NOMO-1 treated with dmso at 0.1 percent for 144 hours (cell line): Measurements from ENCODE around the gene PDE8B.

Experiments used
- DNase-seq: peaks from one replicate; lab custom pipeline; 2025; ENCODE audit not compliant: unreplicated experiment; lab: John Stamatoyannopoulos, UW

PDE8B gene

GRCh38 chr5:77282337-77283027, 72.0 kb downstream of the PDE8B start:
- DNase-seq = no peak

- DNase-seq = no peak
Measured at GRCh38 chr5:77285251-77285841, 74.9 kb downstream of the PDE8B start.

DNA sequence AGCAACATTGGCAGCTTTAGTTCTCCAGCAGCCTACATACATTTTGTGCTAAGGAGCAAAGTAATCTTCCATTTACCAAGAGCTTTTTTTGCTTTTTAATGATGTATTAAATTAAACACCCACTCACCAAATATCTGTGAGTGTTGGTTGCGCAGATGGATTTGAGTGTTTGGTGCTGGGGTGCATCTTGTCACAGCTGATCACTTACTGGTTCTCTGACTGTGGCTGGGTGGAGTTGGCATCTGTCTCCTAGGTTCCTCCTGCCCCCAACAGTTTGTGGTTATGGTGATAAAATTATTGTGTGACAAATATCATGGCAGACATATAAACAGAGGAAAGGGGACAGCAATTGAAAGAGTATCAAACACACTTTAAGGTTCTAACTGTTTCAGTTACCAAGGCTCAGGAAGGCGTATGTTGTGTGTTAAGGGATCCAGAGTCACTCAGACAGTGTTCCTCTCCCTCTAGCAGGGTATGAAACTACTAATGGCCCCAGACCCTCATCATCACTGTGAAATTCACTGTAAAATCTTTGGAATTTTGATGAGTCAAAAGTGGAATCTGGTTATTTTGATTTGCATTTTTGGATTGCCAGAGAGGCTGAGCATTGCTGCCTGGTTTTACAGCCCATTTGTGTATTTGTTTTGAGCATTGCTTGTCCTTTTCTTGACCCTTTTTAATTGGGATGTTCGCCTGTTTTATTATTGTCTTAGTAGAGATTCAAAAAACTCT, 81.7 kb downstream of the PDE8B start:
- no peak for DNase-seq

- DNase-seq = peak; percentile 14
Measured at GRCh38 chr5:77294185-77294584, 83.7 kb downstream of the PDE8B start.

DNA sequence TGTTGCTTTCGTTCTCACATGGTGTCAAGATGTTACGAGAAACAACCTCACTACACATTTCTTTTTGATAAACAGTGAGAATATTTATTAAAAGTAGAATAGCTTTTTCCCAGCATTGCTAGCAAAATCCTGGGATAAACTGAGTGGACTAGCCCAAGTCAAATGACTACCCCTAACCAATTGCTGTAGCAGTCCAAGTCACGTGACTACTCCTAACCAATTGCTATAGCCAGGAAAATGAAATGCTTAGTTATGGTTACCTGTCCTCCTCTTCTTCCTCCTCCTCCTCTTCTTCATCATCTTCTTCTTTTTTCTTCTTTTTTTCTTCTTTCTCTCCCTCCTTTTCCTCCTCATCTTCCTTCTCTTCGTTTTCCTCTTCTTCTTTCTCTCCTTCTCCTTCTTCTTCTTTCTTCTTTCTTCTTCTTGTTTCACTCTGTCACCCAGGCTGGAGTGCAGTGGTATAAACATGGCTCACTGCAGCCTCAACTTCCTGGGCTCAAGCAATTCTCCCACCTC, 85.4 kb downstream of the PDE8B start:
- no peak for DNase-seq

- no peak for DNase-seq
Measured at GRCh38 chr5:77298146-77298545, 87.7 kb downstream of the PDE8B start.

DNA sequence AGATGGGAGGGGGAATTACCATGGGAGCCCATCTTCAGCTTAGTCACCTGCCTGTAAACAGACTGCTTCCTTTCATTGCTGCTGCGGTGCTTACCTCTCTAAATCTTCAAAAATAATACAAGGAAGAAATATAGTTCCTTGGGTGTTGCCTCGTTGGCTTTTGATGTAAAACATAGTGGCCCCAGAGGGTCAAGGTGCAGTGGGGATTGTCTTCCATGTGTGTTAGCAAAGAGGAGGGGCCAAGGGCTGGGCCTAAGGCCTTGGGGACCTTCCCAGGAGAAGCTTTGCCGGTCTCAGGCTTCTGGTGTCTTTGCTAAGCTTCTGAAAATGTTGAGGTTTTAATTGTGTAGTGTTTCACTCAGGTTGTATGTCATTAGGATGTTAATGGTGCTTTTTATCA, 90.0 kb downstream of the PDE8B start:
- no peak for DNase-seq

DNA sequence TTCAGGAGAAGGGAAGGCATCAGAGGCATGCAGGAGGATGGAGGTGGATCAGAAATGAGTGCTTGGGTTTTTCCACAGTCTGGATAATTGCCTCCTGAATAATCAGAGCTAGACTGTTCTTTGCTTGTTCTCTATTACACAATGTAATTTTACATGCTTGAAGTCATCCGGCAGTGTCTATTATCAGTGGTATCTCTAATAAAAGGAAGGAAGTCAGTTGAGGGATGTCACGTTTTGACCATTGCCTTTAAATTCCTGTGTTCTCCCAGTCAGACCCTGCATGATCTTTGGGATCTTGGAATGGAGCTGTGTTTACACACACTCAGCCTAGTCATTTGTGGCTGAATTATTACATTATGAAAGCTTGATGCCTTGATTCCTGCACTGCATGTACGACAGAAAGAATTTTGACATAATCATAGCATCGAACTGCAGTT, 91.0 kb downstream of the PDE8B start:
- no peak for DNase-seq

DNA sequence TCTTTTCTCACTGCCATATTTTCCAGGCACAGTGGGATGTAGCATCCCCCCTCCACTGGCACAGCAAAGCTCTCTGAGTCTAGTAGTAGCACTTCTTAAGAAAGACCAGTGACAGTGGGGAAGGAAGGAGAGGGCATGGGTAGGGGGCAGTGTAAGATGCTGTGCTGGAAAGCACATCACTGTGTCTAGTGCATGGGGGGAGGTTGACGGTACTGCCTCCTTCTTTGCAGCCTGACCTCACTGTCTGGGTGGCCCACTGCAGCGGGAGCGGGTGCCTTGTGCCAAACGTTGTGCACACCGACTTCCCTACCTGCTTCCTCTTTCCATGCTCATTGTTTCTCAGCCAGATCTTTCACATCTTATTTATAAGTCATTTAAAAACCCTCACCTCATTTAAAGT, 91.8 kb downstream of the PDE8B start:
- peak; percentile 15 for DNase-seq

- no peak for DNase-seq
Measured at GRCh38 chr5:77302653-77303052, 92.2 kb downstream of the PDE8B start.

DNA sequence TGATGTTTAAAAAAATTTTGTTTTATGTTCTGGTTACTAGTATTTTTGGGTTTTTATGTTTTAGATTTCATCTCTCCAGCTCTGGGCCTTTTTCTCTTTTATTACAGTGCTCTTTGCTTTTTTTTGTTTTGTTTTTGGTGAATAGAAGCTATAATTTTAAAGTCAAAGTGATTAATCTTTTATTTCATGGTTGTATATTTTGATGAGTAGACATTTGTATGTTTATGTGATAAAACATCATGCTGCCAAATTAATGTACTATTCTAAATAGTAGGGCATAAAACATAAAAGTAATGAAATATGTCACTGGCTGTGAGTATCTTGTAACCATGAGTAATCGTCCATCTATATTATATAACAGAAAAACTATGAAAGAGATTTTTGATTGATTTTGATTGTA, 93.9 kb downstream of the PDE8B start:
- DNase-seq = no peak

- DNase-seq = no peak
Measured at GRCh38 chr5:77305222-77305846, 94.9 kb downstream of the PDE8B start.

- no peak for DNase-seq
Measured at GRCh38 chr5:77305956-77306355, 95.5 kb downstream of the PDE8B start.

DNA sequence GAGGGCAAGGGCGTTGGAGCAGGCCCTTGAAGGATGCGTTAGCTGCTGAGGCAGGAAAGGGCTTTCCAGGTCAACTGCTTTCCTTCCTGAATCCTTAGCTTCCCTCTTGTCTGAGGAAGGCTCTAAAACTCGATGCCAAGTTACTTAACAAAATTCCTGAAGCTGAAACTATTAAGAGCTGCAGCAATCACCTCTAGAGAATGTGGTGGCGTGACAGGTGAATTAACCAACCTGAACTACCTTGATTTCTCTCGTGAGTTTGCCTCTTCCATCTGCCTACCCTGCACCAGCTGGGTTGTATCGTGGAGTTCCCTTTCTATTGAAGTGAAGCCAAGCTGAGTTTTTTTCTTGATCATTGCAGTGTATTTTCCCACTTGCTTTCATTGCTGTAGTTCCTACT, 96.1 kb downstream of the PDE8B start:
- DNase-seq = no peak

- DNase-seq = no peak
Measured at GRCh38 chr5:77308154-77308960, 97.9 kb downstream of the PDE8B start.

DNA sequence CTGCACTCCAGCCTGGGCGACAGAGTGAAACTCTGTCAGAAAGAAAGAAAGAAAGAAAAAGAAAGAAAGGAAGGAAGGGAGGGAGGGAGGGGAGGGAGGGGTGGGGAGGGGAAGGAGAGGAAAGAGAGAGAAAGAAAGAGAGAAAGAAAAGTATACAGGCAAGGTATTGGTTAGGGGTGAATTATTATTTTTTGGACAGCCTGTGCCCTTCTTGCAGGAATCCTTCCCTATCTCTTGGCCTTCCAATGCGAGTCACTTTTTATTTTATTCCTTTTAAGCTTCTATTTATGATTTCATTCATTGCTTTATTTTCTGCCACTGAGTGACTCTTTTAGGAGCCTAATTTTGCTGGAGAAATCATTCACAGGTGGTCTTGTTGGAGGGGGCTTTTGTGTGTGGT, 98.7 kb downstream of the PDE8B start:
- DNase-seq = no peak

GRCh38 chr5:77310494-77311213, 100.2 kb downstream of the PDE8B start:
- DNase-seq = no peak

GRCh38 chr5:77311214-77311571, 100.7 kb downstream of the PDE8B start:
- DNase-seq = no peak

- DNase-seq = no peak
Measured at GRCh38 chr5:77312413-77312812, 101.9 kb downstream of the PDE8B start.
